Measurements from ENCODE around the gene ASTL. TPM values are rescaled to one million over a fixed set of nuclear protein-coding genes. Genes with fewer than 3 reads are reported as not detected.
A peak's percentile ranks its signal among the peaks of the same experiment; 100 is the strongest.

Gene ASTL
- total and polyA plus RNA-seq, 2 of the 13 experiments (the other 11 are each of a cell fraction or from before 2014, with no cell fraction given) = not detected

- Histone ChIP-seq H4K20me1 (ENCODE audit: insufficient read depth, low read length) (no peaks in the 10 kb centered on the region), H3K27ac (ENCODE audit: extremely low read length, insufficient read depth, low read length) (no peak overlapping the region), H3K4me3 (replicated peaks in 1 of 3; ENCODE audit: insufficient read depth in 1 of 3, low read depth in 2 of 3, low read length in 3 of 3) (no peak overlapping the region), H3K27me3 (ENCODE audit: control insufficient read depth in 1 of 2, insufficient read depth in 2 of 2, low read length in 2 of 2) (peaks cover 5 to 11% of the 10 kb centered on the region in 2 experiments; a peak in 2 of 5 replicates), H3K4me1 (ENCODE audit: insufficient read depth, low read length) (peaks cover 30% of the 10 kb centered on the region), H3K36me3 (replicated peaks in 1 of 2; ENCODE audit: control insufficient read depth in 1 of 2, insufficient read depth in 2 of 2, low read length in 2 of 2) (no peaks in the 10 kb centered on the region), H3K79me2 (ENCODE audit: insufficient read depth, low read length) (no peaks in the 10 kb centered on the region), H3K4me2 (ENCODE audit: low read depth, low read length) (no peak overlapping the region), H3K9me3 (ENCODE audit: low read length) (no peaks in the 10 kb centered on the region), H2AFZ (ENCODE audit: low read length) (no peak overlapping the region), H3K9ac (ENCODE audit: insufficient read depth, low read depth, low read length) (no peak overlapping the region)
- 62% methylated on average over 7 of the region's 9 CpGs for WGBS (ENCODE audit: low lambda C conversion rate)
- TF ChIP-seq KAT2B (IDR thresholded peaks at IDR 0.05; ENCODE audit: borderline replicate concordance, low read depth, low read length) (no peak), HNRNPH1 (optimal IDR thresholded peaks at IDR 0.05; ENCODE audit: low read depth, low read length) (no peak), MED13 (CRISPR knock-in tag; IDR thresholded peaks at IDR 0.05) (no peak), FOXA1 (IDR thresholded peaks at IDR 0.05) (no peak), FOXA1 (CRISPR knock-in tag; IDR thresholded peaks at IDR 0.05) (no peak), ZNF569 (CRISPR knock-in tag; IDR thresholded peaks at IDR 0.05; ENCODE audit: borderline replicate concordance) (no peak), ZBTB25 (CRISPR knock-in tag; IDR thresholded peaks at IDR 0.05) (no peak), NKX3-1 (CRISPR knock-in tag; IDR thresholded peaks at IDR 0.05) (no peak), SRSF1 (optimal IDR thresholded peaks at IDR 0.05; ENCODE audit: low read depth, low read length) (peak; percentile 6)
- no peak for DNase-seq (ENCODE audit: low spot score)
- no peak for ATAC-seq
- POLR2A ChIA-PET = no interaction called here
- no TSS peak for BruUV-seq (replicated peaks)
- in situ Hi-C loops (cut with HindIII; ENCODE audit: extremely low pct_ligation_motif_present, low pct_unique_long_range_greater_than_20kb) = loop anchor here (25.0 kb wide), 2 partner anchors 95 to 270 kb away; no protein-coding TSS in a partner anchor
- no peak for FAIRE-seq
- CTCF ChIA-PET (ENCODE audit: low intra/inter-chr PET ratio, low total read pairs) = no interaction called here
- intact Hi-C loops (cut with micrococcal nuclease; ENCODE audit: unreplicated experiment) = no loop called here
Measured at GRCh38 chr2:96106991-96107707, 31.2 kb downstream of the ASTL start.
